HG03565 (cell line): Measurements from ENCODE around the gene DNMT3L.
"Not testable (repeated sequence)": the region's sequence is repeated elsewhere in the genome, so short reads cannot be mapped to it uniquely, and the experiment has no call there.

Experiments
- ATAC-seq: cut with Tn5 transposase; IDR thresholded peaks from one replicate; pipeline ENCODE4 v1.9.1; 2021; ENCODE audit warnings: mild to moderate bottlenecking, moderate library complexity; ENCODE audit not compliant: unreplicated experiment

Gene DNMT3L

DNA sequence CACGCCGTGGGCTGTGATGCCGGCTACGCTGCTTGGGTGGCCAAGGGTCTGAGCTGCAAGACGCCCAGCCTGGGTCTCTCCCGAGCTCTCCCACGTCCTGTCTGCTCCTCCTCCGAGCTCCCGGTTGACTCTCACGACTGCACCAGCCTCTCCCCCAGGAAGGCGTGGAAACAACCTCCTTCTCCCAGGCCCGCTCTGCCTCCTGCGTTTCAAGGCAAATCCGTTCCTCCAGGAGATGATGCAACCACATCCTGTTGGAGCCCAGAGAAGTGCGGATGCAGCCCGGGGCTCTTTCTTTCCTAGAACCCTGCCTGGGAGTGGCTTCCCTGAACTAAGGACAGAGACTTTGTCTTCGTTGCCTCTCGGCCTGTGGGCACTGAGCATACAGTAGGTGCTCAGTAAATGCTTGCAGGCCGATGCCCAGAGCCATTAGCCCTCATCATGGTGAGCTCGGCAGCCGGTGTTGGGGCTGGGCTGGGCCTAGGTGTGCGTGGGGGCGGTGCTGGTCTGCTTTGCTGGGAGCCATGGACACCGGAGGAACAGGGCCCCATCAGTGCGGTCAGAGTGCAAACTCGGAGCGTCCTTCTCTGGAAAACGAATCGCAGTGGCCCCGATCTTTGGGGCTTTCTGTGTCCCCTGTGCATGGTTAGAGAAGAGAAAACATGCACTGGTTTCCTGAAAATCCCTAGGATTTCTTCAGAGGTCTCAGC, 59.0 kb downstream of the DNMT3L start:
- ATAC-seq = not testable (repeated sequence)

- ATAC-seq = not testable (repeated sequence)
Observed at GRCh38 chr21:44199997-44200396, 61.7 kb downstream of the DNMT3L start.

DNA sequence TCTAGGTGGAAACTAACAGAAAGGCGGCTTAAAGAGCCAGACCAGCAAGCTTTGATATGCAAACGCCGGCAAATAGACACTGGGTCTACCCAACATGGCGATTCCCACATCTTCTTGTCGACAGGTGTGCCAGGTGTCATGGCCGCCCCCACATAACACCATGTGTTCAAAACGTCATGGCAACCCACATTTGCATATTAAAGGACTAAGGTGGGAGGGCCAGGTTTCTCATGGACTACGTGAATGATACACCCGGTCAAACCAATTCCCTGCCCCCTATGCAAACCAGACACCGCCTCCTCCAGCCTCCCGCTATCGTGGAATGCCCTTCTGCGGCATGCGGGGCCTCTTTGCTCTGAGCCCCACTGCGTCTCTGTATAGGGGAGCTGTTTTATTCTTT, 62.2 kb downstream of the DNMT3L start:
- ATAC-seq = no peak

DNA sequence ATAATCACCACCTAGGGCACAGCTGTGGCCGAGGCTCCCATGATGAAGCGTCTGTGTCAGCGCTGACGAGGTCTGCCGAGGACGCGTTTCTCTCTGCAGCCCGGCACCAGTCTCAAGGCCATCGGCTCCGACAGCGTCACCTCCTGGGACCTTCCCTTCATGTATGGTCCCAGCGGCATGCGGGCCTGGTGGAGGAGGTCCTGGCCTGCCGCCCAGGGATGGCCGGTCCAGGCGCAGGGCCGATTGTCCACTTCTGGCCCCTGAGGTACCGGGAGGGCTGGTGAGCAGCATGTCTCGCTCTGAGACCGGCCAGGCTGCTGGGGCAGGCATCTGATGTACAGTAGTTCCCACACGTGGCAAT, 64.6 kb downstream of the DNMT3L start:
- ATAC-seq = not testable (repeated sequence)
